NCI-H748 (cell line): ENCODE measurements around the gene CD9.
"Not testable (repeated sequence)": the region's sequence is repeated elsewhere in the genome, so short reads cannot be mapped to it uniquely, and the experiment has no call there.

ENCODE experiments used
- DNase-seq: peaks from one replicate; lab custom pipeline; 2025; ENCODE audit not compliant: unreplicated experiment; lab: John Stamatoyannopoulos, UW

CD9 gene

GRCh38 chr12:6198556-6198955 is 1.6 kb upstream of the CD9 start:
- no peak for DNase-seq

- no peak for DNase-seq
These were observed 1.1 kb upstream of the CD9 start for GRCh38 chr12:6198985-6199530.

DNA sequence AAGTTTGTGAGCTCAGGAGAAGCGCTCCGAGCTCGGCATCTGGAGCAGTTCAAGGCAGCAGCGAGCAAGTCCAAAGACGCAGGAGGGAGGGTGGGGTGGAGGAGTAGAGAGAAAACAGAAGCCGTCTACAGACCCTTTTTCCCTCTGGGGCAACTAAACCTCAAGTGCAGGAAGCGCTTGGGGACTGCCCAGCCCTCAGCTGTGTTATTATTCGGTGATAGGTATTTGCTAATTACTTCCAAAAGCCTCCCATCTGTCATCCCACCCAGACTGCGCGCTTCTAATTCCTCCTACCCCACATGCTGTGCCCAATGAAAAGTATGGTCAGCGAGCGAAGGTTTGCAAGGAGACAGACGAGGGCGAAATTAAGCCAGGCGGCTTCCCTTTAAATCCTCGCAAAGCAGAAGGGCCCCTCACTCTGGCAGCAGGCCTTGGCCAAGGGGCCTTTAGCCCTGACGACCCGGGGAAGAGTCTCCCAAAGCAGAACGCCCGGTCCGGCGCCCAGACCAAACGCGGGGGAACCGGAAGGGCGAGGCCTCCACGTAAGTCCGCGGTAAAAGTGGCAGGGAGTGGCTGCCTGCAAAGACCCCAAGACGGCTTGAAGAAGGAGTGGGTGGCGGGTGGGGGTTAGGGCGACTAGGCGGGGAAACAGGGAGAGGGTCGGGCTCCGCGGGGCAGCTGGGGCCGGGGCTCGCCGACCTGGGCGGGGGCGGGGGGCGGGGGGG is 507 bp upstream of the CD9 start:
- DNase-seq: peak; percentile 58

DNA sequence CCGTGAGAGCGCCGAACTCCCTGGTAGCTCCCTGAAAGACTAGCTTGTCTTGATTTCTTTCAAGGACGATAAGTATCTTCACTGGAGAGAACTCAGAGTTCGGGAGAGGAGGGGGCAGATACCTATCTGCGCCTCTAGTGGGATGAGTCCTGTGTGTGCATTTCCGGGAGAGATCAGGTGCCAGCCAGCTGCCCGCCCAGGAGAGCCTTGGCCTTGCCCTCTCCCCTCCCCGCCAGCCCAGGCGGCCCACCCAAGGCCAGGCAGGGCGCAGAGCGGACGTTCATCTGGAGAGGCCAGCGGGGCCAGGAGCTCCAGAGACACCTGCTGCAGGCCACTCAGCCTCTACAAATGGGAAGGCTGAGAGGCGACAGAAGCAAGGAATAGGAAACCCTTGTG is 1.0 kb downstream of the CD9 start:
- peak; percentile 63 for DNase-seq

DNA sequence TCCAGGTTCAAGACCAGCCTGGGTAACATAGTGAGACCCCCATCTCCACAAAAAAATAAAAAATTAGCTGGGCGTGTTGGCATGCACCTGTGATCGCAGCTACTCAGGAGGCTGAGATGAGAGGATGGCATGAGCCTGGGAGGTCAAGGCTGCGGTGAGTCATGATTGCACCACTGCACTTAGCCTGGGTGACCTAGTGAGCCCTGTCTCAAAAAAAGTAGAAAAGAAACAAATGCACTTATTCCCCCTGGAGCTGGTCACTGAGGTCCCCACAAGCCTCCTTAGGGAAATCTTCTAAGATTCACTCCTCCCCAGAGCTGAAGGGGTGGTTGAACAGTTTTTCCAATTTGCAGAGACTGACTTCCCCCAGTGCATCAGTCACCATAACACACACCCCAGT is 1.6 kb downstream of the CD9 start:
- no peak for DNase-seq

- no peak for DNase-seq
These were observed 2.1 kb downstream of the CD9 start for GRCh38 chr12:6202304-6202703.

GRCh38 chr12:6202846-6203245 is 2.6 kb downstream of the CD9 start:
- DNase-seq: no peak

DNA sequence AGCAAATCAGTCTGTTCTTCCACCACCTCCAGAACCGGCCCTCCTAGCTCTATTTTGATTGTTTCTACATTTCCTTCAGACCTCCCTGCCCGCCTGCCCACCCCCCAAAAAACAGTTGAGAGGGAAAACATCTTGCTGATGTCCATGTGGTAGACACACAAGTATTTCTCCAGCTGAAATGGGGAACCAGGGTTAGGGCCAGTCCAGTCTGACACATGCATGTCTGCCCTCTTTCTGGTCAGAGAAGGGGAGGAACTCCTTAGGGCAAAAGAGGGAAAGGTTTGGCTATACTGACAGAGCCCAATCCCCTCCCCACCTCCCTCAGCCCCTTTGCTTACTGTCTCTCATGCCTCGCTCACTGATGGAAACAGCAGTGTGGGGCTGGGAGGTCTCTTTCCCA is 3.4 kb downstream of the CD9 start:
- no peak for DNase-seq

GRCh38 chr12:6204533-6205143 is 4.4 kb downstream of the CD9 start:
- DNase-seq: no peak

DNA sequence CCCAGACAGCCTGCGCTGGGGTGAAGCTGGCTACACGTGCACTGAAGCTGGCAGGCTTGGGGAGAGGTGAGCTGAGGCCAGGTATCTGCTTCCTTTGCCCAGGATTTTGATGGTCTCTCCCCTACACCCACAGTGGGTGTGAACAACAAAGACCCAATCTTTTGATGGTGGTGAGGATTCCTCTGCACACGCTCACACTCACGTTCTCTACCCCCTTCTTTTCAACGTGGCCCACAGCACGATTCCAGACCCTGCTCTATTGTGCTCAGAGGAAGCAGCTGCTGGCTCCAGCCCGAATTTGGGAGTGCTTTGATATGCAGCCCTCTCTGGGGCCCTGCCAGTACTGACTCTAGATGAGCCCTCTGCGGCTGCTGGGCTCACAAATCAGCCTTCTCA is 4.9 kb downstream of the CD9 start:
- DNase-seq: no peak

- DNase-seq: no peak
These were observed 5.6 kb downstream of the CD9 start for GRCh38 chr12:6205761-6206160.

DNA sequence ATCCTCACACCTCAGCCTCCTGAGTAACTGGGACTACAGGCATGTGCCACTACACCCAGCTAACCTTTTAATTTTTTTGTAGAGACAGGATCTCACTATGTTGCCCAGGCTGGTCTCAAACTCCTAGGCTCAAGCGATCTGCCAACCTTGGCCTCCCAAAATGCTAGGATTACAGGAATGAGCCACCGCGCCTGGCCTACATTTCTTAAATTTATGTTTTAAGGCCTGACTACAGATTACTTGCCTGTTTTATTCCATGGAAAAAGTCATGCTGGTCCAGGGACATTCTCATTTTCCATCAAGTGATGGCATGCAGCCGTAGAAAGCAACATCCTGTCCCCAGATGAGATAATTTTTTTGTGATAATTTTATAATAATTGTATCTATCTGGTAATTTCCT is 6.1 kb downstream of the CD9 start:
- no peak for DNase-seq

DNA sequence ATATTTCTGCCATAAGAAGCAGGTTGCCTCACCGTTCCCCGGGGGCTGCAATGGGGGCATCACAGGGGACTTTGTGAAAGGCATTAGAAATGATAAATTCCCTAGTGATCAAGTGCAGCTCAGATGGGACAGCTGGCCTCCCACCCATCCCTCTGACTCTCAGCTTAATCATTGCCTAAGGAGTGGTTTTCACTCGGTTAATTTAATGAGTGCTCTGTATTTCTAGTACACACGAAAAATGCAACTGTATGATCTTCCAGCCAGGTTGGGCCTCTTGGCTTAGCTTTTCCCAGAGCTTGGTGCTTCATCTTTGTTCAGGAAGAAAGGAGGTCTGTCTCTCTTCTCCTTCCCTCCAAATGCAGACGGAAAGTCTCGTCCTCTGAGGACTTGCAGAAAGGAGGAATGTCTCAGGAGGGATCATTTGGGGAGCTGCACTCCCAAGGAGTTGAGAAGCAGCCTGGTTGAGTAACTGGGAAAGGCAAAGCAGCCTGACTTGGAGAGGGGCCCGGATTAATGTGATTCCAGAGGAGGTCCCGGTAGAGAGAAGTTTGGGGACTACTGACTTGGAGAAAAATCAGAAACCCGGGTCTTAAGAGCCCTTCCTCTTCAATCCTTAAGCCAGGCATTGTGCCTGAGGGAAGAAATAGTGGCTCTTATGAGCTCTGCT is 7.2 kb downstream of the CD9 start:
- no peak for DNase-seq

- no peak for DNase-seq
These were observed 7.9 kb downstream of the CD9 start for GRCh38 chr12:6208130-6208529.

GRCh38 chr12:6209428-6209827 is 9.2 kb downstream of the CD9 start:
- not testable (repeated sequence) for DNase-seq

GRCh38 chr12:6211421-6211869 is 11.2 kb downstream of the CD9 start:
- no peak for DNase-seq

GRCh38 chr12:6212086-6212485 is 11.9 kb downstream of the CD9 start:
- DNase-seq: no peak

GRCh38 chr12:6213969-6214368 is 13.8 kb downstream of the CD9 start:
- DNase-seq: no peak

DNA sequence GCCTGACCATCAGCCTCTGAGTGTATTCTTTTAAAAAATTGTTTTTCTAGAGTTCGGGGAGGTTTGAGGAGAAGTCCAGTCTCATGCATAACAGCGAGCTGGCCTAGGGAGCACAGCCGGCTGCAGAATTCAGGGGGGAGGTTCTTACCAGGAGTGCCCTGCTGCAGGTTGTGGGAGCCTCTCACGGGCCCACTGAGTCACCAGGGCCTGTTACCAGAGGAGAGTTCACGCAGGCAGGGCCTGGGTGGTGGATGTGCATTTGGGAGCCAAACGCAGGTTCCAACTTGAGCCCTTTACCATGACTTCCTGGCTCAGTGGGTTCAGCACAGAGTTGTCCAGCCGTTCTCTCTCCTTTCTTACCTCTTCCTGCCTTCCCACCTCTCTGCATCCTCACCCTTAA is 14.4 kb downstream of the CD9 start:
- DNase-seq: no peak

DNA sequence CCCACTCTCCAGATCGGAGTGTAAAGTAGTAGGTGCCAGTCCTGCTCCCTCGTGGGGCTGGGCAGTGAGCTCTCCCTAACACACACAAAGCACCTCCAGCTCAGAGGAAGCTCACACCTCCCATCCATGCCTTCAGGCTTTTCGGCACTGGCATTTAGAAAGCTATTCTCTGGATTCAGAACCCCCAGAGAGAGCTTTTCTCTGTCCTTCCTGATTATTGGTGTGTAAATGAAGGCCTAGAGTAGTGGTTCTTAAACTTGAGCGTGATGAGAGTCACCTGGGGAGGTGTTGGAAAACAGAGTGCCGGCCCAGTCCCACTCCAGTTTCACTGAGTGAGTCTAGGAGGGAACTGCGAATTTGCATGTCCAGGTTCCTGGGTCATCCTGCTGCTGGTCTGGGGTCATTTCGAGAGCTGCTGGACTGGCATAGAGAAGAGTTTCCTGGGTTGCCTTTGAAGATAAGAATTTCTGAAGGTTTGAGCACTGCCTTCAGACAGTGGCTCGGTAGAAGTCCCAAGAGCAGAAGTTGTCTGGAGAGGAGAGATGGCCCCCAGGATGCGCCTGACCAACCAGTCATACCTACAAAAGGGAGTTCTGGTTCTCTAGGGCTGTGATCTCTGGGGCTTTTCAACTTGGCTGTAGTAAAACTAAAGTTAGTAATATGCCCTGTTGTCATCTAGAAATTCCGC is 15.1 kb downstream of the CD9 start:
- DNase-seq: no peak

DNA sequence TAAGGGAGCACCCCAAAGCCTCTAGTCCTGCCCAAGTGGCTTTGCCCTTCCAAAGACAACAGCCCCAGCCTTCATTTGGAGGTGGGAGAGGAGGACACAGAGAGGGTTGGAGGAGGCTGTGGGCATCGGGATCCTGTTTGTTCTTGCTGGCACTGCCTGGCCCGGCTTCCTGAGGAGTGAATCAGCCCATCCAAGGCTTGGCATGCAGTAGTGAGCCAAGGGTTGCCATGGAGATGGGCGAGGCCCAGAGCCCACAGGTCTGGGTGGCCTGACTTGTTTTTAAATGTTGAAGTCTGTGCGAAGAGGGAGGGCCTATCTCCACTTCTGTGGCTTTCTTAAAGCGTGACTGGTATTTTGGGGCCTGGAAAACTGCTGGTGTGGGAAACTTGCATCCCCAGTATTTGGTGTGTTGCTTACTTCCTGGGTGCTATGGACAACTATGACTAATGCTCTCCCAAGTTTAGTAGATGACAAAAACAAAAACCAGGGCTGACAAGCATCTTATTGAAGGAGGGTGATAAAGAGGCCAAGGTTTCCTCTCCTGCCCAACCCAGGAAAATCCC is 15.8 kb downstream of the CD9 start:
- peak; percentile 26 for DNase-seq
